Stimulated activated naive CD8-positive, alpha-beta T cell treated with anti-CD3 and anti-CD28 coated beads, Interleukin-15, Interleukin-2, amounts not matched to agents 100 U/mL and 50 U/mL, for 24 hours (primary cell): Measurements from ENCODE around the gene DRC3.

ENCODE experiments used
- ATAC-seq: fragments of 150-1000 bp; cut with Tn5 transposase; one replicate; pipeline ENCODE4 v1.10.0; 2021
- DNase-seq: peaks from one replicate; pipeline ENCODE4 v3.0.0; 2021

DRC3 gene

GRCh38 chr17:18055597-18055996 is 82.9 kb downstream of the DRC3 start:
- DNase-seq (no peak), ATAC-seq (no peak)

GRCh38 chr17:18056214-18056613 is 83.6 kb downstream of the DRC3 start:
- DNase-seq: no peak
- no peak for ATAC-seq

GRCh38 chr17:18059283-18059682 is 86.6 kb downstream of the DRC3 start:
- DNase-seq: no peak
- no peak for ATAC-seq

GRCh38 chr17:18064053-18064452 is 91.4 kb downstream of the DRC3 start:
- DNase-seq (no peak), ATAC-seq (no peak)

GRCh38 chr17:18065546-18065945 is 92.9 kb downstream of the DRC3 start:
- ATAC-seq (no peak), DNase-seq (no peak)
